Omental fat pad (tissue), 4 donors: ENCODE measurements around the gene TLL2. TPM values are rescaled to one million over a fixed set of nuclear protein-coding genes. Genes with fewer than 3 reads are reported as not detected.

ENCODE experiments used
- ATAC-seq: fragments of 150-250 bp; one replicate; pipeline ENCODE4 v1.9.1; 2016; ENCODE audit warnings: mild to moderate bottlenecking, moderate library complexity; ENCODE audit not compliant: low FRiP score
- DNase-seq: peaks from one replicate; pipeline ENCODE4 v3.0.0-alpha.2; 2019; ENCODE audit warnings: low spot score
- total RNA-seq, 4 donors: library from RNA; depleted of rRNA; stranded (reverse); fragments of >200 nt; gene quantifications; one replicate each; pipeline ENCODE4 v1.1.0, GENCODE V29; 2016
- TF ChIP-seq, protein P1 (sequence below), 3 donors: fragments of 450-650 bp; IDR thresholded peaks; one replicate each; pipeline ENCODE4 v1.5.1; 2016 to 2017; ENCODE audit warnings: antibody characterized with exemption in 3 of 3, mild to moderate bottlenecking in 3 of 3, moderate library complexity in 2 of 3

Gene TLL2
- total RNA-seq, 4 donors from 2014 or later: 0.16 TPM; not detected in 3

DNA sequence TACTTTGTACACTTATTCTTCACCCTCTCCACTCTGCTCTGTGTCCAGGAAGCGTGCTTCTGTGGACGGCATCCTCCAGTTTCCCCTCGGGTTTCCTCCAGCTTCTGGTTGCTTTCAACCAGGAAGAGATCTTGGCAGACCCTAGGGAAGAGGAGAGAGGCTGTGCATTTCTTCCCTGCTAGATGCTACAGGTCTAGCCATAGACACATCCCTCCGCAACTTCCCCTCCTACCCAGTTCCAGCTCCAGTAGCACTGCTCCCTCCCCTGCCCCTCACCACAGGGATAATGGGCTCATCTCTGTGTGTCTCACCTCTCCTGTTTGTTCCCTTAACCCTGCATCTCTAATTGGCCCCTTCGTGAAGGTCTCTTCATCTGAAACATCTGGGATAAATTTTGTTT lies 16.3 kb downstream of the TLL2 start:
- TF ChIP-seq, protein P1, sequence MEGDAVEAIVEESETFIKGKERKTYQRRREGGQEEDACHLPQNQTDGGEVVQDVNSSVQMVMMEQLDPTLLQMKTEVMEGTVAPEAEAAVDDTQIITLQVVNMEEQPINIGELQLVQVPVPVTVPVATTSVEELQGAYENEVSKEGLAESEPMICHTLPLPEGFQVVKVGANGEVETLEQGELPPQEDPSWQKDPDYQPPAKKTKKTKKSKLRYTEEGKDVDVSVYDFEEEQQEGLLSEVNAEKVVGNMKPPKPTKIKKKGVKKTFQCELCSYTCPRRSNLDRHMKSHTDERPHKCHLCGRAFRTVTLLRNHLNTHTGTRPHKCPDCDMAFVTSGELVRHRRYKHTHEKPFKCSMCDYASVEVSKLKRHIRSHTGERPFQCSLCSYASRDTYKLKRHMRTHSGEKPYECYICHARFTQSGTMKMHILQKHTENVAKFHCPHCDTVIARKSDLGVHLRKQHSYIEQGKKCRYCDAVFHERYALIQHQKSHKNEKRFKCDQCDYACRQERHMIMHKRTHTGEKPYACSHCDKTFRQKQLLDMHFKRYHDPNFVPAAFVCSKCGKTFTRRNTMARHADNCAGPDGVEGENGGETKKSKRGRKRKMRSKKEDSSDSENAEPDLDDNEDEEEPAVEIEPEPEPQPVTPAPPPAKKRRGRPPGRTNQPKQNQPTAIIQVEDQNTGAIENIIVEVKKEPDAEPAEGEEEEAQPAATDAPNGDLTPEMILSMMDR (IDR thresholded peaks at IDR 0.05): no peak
- no peak for ATAC-seq

DNA sequence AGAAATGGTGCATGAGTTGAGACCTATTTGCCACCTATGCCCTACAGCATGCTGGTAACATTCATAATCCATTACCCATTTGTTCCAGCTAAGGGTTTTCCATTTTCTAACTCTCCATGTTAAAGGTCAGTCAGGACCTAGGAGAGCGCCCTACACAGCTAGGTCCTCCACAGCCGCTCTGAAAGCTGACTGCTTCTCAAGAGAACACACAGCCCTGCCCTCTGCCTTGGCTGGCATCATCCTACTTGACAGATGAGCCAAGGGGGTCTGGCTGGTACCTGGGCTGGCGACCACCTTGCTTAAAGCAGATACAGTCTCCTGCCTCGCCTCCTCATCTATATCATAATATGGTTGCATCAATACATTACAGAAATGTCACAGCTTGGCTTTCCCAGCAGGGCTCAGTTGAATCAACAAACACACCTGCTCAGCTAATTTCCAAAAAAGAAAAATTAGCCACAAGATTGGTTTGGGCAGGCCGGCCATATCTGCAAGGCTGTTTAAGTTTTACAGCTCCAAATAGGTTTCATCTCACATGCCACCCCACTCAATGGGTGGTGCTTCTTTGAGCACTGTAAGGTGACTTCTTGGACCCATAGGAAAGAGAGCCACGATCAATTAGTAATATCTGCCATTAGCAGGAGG lies 17.3 kb downstream of the TLL2 start:
- no peak for ATAC-seq
- no peak for DNase-seq
- TF ChIP-seq, protein P1 (IDR thresholded peaks at IDR 0.05): no peak

More for the DNA sequence above, 16.3 kb downstream of the TLL2 start:
- DNase-seq: no peak

DNA sequence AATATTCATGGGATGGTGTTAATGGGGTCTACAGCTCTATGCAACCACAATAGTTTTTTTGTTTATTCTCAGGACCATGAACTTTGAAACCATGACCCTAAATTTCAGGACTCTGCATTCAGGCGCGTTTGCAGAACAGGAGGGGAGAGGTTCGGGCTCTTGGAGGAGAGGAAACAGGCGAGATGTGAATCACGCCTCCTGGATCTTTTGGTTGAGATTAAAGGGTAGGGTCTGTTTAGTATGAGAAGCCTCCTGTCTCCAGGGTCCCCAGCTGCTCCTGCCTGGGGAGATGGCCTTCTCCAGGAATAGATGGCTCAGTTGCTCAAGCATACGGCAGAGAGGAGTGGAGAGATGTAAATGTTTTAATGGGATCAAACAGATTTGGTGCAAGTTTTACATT lies 18.2 kb downstream of the TLL2 start:
- no peak for ATAC-seq
- TF ChIP-seq, protein P1 (IDR thresholded peaks at IDR 0.05): no peak
- DNase-seq: no peak

DNA sequence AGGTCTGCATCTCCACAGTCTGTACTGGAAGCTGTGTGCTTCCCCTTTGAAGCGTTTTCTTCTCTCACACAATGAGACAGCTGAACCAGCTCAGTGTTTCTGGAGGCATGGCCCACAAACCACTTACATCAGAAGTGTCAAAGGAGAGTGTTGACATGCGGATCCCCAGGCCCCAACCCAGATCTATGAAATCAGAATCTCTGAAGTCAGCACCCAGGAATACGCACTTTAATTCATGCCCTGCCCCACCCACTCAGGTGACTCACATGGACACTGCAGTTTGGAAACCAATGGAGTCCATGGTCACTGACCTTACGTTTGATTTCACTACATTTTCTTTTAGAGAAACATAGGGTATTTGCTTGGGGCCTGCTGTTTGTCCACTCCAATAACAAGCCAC lies 19.0 kb downstream of the TLL2 start:
- DNase-seq: no peak
- no peak for ATAC-seq
- TF ChIP-seq, protein P1 (IDR thresholded peaks at IDR 0.05): no peak

DNA sequence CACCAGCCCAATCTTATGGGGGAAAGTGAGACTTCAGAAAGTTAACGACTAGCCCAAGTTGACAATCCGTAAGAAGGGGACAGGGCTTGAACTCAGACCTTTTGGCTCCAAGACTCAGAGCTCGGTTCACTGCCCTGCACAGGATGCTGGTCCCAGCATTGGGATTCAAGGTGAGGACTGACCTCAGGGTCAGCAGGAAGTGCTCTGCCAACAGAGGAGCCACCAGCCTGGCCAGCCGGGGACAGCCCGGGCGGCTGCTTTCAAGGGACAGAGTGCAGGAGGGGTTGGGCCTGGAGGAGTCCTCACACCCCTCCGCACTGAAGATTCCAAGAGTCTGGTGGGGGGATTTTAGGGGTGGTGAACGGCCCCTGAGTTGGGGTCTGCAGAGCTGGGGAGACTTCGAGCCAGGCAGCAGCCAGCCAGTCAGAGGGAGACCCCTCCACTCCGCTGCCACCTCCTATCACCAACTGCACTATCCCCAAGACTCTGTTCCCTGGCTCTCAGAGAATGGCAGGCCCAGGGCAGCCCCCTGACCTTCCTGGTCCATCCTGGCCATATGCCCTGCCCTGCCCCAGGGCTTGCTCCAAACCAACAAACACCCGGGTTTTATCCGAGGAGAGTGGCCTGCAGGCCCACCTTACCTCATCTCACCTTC lies 19.7 kb downstream of the TLL2 start:
- ATAC-seq: no peak
- TF ChIP-seq, protein P1 (IDR thresholded peaks at IDR 0.05): no peak
- no peak for DNase-seq

DNA sequence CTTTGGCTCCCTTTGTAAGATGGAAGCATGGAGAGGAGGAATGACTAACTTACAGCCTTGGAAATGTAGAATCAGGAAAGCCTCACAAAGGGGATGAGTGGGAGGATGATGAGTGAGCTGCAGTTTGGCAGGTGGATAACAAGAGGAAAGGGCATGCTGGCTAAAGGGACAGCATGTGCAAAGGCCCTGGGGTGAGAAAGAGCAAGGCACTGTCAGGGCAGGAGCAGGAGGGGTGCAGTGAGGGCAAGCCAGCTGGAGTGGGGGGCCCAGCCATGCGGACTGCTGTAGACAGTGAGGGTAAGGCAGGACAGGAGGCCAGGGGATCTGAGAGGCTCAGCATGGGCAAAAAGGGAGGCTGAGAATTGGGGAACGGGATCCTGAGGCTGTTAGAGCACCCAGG lies 20.5 kb downstream of the TLL2 start:
- ATAC-seq (no peak), DNase-seq (no peak)
- TF ChIP-seq, protein P1 (IDR thresholded peaks at IDR 0.05): no peak

DNA sequence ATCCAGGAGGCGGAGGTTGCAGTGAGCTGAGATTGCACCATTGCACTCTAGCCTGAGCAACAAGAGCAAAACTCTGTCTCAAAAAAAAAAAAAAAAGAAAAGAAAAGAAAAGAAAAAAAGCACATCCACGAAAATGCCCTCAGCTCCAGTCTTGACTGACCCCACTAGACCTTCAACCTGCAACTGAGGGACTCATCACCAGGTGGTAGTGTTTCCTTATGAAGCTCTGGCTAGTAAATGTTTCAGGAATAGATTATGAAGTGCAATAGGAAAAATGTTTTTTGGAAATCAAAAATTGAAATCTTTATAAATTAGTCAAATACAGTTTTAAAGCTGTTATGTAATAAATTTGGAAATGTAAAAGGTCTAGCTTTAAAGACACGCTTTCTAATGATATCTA lies 22.4 kb downstream of the TLL2 start:
- no peak for DNase-seq
- TF ChIP-seq, protein P1 (IDR thresholded peaks at IDR 0.05): no peak
- ATAC-seq: no peak
